Endometrial microvascular endothelial cells (primary cell): Measurements from ENCODE around the gene PARP11. TPM values are rescaled to one million over a fixed set of nuclear protein-coding genes. Genes with fewer than 3 reads are reported as not detected.
"Not testable (repeated sequence)": the region's sequence is repeated elsewhere in the genome, so short reads cannot be mapped to it uniquely, and the experiment has no call there.

Source experiments
- in situ Hi-C: cut with HindIII; loops from 2 replicates; pipeline ENCODE4 v1.10.0; 2017; ENCODE audit warnings: low sequenced_read_pairs, low pct_unique_long_range_greater_than_20kb; ENCODE audit errors: inconsistent ontology term
- total RNA-seq: library from RNA; depleted of rRNA; stranded (reverse); fragments of >200 nt; gene quantifications from one replicate; pipeline ENCODE4 v1.2.3, GENCODE V29; 2015; ENCODE audit errors: inconsistent ontology term

Gene PARP11
- total RNA-seq, 1 donor from 2014 or later = 3.2 TPM

DNA sequence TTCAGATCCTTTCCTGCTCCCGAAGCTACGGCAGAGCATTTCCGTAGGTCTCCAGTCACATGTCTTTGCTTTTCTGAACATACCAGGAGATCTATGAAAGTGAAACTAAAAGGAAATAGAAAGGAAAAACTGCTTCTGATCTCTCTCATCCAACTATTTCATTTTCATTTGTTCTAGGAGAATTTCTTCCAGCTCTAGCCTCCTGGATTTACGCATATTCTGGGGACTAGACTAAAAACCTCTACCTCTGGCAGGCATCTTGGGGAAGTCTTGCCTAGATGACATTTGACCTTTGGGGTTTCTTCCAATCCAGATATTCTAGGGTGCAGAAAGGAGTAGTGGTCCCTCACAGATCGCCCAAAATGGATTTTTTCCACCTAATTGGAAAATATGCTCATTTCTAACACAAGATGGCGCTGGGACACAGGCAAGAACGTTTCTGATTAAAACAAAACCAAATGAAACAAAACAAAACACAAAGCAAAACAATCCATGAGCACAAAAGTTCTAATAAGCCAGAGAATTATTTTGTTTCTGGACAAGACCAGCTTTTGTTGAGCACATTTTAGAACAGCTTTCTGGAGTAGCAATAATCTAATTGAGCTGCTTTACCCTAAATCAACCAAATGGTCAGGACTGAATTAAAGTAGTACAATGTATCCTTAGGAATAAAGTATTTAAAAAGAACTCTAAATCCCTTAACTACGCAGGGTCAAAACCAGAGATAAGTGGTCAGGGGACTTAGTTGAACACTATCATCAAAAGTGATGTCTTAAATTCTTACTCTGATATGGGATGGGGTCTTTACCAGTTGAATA lies 12.3 kb upstream of the PARP11 start:
- in situ Hi-C loops = no loop called here

DNA sequence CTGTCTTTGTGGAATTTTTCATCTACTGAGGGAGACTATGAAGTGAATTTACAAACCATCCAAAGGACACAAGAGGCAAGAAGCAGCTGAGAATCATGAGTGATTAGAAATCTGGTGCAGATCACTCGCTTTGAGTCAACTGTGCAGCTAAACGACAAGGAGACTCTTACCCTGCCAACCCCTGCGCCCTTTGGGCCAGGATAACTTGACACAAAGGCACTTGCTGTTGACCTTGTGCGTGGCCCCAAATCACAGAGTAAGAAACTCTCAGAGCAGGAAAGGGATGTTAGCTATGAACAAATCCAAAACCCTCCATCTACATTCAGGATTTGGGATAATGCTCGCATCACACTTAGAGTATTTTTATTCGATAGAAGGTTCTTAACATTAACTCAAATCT lies 11.5 kb upstream of the PARP11 start:
- in situ Hi-C loops = no loop called here

DNA sequence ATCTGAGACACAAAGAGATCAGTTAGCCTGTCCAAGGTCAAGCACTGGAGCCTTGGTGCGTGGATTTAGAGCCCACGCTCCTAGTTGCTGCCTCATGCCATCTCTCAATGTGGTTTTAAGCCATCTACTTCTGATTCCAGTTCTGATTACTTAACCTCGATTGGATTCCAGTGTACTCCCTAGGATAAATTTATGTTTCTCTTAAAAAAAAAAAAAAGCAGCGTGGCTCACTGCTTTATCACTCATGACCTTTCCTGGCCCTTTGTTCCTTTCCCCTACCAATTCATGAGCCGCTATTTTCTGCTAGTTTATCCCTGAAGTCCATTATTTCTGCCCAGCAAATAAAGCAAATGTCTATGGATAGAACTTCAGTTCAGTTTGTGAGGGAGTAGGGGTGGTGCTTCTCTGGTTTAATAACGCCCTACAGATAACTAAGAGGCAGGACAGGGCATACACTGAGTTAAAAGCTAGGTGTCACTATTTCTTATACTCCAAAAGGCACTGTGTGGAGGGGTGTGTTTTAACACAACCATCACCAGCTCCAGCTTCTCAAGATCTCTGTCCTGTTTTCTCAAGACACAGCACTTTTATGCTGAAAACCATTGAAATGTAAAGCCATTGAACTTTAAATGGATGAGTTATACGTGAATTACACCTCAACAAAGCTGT lies 9.8 kb upstream of the PARP11 start:
- in situ Hi-C loops = no loop called here

DNA sequence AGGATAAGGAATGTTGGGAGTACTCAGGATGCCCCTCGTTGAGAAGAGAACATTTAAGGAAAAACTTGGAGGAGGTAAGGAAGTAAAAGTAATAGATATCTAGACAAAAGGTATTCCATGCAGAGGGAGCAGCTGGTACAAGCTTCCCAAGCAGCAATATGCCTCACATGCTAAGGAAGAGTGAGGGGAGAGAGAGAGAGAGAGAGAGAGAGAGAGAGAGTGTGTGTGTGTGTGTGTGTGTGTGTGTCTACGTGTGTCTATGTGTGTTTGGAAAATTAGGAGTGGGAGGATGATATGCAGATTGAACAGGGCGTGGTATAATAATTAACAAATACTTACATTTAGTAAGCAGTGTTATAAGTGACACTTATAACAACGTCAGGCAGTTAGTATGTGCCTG lies 9.2 kb upstream of the PARP11 start:
- in situ Hi-C loops = no loop called here

DNA sequence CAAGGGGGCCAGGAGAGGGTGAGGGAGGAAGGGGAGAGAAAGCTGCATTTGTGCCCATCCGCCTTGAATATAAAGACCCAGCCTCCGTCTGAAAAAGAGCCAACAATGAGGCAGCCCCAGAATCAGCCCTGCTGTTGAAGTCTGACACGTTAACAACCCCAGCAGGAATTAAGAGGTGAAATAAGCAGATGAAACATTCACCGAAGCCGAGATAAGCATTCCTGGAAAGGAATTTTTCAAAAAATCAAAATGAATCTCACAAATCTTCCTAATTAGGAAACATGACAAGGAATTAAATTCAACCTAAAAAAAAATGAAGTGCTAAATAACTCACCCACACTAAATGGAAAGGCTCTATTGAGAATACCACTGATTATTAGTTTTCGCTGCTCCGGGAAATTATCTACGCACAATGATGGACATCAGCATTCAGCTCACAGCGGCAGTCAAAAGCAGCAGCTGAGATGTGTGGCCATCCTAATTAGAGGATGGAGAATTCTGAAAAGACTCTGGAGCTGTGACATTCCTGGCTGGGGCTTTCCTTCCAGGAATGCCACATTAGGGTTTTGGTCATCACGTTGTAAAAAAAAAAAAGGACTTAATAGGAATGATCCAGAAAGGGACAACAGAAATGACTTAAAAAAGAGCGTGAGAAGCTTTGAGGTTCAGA lies 8.2 kb upstream of the PARP11 start:
- in situ Hi-C loops = no loop called here

DNA sequence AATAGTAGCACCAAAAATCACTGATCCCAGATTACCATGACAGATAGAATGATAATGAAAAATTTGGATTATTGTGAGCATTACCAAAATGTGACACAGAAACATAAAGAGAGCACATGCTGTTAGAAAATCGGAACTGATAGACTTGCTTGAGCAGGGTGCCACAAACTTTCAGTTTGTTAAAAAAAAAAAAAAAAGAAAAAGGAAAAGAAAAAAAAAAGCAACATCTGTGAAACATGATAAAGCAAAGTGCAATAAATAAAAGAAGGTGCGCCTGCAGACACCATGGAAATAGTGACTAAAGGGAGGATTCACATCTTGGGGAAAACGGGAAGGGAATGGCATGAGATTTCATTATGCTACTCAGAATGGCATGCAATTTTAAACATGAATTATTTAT lies 6.6 kb upstream of the PARP11 start:
- in situ Hi-C loops = no loop called here

DNA sequence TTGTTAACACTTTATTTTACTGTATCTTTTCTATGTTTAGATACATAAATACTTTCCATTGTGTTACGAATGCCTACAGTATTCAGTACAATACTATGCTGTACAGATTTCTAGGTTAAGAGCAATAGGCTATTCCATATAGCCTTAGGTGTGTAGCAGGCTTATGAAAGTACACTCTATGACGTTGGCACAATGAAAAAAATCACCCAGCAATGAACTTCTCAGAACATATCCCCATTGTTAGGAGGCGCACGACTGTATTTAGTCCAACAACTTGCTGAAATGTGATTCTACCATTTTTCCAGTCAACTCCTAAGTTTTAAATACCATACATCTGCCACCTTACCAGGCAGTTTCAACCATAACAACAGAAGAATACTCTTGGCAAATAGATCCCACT lies 1.8 kb downstream of the PARP11 start:
- in situ Hi-C loops = no loop called here

DNA sequence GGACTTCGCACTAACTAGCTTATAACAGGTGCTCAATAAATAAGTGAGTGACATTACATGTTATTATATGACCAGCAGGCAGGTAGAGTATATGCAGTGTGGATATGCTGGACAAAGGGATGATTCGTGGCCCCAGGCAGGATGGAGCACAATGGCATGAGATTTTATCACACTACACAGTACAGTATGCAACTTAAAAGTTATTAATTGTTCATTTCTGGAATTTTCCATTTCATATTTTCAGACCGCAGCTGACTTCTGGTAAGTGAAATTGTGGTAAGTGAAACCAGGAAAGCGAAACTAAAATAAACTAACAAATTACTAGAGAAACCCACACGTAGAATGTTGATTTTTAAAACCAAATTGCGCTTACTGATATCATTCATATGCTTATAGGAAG lies 3.3 kb downstream of the PARP11 start:
- in situ Hi-C loops = no loop called here

DNA sequence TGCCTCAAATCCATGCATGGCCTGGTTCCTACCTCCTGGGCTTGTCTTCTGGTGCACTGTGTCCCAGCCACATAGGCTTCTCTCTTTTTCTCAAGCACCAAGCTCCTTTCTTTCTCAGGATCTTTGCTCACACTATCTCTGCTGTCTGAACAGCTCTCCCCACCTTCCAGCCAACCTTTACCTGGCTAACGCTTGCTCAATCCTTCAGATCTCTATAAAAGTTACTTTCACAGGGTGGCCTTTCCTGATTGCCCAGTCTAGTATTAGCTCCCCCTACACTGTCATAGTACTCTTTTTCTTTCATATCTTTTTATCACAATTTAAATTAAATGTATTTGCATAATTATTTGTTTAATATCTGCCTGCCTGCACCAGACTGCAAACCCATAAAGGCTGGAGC lies 3.8 kb downstream of the PARP11 start:
- in situ Hi-C loops = no loop called here

DNA sequence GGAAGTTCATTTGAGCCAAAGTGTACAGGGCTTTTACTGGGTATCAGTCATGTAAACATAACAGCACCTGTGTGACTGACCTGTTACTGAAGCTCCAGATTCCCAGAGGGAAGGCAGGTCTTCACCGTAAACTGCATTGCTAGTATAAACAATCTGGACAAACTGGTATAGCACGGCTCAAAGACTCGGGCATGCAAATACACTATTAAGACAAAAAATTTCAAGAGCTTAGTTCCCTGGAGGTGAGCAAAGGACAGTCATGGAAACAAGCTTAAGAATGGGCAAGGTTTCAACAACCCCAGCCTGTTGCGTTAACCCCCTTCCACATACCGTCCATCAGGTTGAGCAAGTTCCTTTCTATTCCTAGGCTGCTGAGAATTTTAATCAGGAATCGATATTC lies 9.4 kb downstream of the PARP11 start:
- in situ Hi-C loops = no loop called here

DNA sequence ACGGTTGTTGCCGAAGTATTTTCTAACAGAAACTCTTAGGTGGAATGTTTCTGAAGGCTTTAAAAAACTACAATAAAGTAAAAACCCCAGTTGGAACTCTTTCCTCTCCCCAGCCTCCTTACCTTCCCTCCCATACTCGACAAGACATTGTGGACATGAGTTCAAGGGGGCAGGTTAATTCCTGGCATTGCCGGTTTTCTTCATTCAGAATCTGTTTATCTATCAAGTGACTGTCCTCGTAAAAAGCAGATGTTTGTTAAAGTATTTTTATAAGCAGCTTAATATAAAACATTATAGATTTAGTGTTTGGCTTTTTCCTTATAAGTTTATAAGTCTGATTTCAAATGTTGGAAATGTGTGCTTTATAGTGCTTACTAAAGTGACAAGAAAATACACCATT lies 30.7 kb downstream of the PARP11 start:
- in situ Hi-C loops = no loop called here

DNA sequence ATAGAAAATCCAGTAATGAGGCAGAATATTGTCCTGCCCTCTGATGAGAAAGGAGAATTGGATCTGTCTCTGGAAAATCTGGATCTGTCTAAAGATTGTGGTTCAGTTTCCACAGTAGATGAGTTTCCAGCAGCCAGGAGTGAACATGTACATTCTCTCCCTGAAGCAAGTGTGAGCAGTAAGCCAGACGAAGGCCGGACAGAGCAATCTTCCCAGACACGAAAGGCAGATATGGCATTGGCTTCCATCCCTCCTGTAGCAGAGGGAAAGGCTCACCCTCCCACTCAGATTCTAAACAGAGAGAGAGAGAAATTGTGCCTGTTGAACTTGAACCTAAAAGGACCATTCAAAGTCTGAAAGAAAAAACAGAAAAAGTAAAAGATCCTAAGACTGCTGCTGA lies 31.4 kb downstream of the PARP11 start:
- in situ Hi-C loops = no loop called here

DNA sequence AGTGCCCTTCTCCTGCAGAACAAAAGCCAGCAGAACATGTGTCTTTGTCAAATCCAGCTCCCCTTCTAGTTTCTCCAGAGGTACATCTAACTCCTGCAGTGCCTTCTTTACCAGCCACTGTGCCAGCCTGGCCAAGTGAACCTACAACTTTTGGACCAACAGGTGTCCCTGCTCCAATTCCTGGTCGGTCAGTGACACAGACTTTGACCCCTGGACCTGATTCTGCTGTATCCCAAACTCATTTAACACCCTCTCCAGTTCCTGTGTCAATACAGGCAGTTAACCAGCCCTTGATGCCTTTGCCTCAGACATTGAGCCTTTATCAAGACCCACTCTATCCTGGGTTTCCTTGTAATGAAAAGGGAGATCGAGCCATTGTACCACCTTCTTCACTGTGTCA lies 32.4 kb downstream of the PARP11 start:
- in situ Hi-C loops = not testable (repeated sequence)

DNA sequence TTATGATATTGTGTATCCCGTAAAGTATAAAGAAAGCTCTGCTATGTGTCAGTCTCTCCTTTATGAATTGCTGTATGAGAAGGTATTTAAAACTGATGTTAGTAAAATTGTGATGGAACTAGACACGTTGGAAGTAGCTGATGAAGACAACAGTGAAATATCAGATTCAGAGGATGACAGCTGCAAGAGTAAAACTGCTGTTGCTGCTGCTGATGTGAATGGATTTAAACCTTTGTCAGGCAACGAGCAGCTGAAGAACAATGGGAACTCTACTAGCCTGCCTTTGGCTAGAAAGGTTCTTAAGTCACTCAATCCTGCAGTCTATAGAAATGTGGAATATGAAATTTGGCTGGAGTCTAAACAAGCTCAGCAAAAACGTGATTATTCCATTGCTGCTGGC lies 33.5 kb downstream of the PARP11 start:
- in situ Hi-C loops = not testable (repeated sequence)

DNA sequence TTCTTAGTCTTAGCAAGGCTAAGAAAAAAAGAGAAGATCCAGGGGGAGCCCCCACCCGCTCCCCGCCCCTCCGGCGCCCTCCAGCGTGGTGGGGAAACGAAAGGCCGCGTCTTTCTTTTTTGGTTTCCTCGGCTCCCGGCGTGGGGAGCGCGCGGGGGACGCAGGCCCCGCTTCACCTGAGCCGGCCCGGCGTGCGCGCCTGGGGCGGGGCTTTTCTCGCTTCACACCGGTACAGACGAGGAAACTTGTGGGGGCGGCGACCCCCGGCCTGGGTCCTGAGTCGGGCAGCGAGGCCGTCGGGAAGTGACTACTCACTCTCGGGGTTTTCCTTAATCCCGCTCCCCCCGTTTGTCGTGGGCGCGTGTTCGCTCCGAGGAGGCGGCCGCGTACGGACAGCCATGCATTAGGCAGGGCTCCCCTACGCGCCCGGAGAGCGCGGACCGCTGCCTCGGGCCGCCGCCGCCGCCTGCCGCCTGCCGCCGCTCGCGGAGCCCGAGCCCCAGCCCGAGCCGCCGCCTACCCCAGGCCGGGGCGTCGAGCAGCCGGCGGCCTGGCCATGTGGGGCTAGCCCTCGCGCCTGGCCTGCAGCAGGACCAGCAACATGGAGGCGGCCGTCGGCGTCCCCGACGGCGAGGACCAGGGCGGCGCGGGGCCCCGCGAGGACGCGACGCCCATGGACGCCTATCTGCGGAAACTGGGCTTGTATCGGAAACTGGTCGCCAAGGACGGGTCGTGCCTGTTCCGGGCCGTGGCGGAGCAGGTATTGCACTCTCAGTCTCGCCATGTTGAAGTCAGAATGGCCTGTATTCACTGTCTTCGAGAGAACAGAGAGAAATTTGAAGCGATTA lies 34.3 kb downstream of the PARP11 start:
- in situ Hi-C loops = not testable (repeated sequence)

DNA sequence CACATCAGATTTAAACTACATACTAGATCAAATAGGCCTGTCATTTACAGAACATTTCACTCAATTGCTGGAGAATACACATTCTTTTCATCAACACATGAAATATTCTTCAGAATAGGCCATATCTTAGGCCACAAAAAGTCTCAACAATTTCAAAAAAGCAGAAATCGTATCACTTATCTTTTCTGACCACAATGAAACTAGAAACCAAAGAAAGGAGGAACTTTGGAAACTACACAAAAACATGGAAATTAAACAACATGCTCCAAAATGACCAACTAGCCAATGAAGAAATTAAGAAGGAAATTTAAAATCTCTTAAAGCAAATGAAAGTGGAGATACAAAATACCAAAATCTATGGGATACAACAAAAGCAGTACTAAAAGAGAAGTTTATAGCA lies 35.1 kb downstream of the PARP11 start:
- in situ Hi-C loops = no loop called here

DNA sequence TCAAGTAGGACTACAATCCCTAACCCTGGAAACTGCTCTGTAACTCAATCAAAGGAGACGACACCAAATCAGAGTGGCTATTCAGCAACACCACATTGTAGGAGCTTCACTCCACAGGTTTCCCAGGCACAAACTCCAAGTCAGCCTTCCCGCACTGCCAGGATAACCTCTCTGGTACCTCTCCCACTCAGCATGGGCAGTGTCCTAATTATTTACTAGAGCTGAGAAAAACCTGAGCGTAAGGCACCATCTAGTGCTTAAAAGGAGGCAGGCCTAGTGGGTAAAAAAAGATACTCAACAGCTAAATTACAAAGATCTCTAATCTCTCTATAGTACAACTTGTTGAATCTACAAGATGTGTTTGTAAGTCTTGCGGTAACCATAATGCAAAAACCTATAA lies 36.1 kb downstream of the PARP11 start:
- in situ Hi-C loops = no loop called here

DNA sequence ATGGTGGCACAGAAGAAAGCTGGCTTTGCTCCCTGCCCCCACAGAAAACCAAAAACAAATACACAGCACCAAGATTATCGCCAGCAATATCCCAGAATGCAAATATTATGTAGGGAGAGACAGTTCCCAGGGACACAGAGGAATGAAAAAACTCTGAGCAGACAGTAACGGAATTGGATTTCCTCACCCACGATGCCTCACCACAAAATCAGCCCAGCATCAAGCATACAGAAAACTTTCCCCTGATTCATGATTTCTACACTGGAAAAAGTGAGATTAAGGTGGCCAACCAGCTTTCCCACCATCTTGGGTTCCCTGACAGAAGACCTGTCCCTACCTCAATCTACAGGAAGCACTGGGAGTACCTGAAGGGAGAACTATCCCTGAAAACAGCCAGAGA lies 36.6 kb downstream of the PARP11 start:
- in situ Hi-C loops = no loop called here

DNA sequence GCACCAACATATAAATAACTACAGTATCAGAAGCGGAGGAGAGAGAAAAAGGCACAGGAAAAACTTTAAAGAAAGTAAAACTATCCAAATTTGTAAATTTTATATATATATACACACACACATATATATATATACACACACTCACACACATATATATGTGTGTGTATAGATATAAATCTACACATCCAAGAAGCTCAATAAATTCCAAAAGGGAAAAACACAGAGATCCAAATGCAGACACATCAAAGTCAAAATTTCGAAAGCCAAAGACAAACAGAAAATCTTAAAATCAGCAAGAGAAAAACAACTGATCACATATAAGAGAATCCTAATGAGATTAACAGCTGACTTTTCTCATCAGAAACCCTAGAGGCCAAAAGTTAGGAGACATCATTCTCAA lies 37.3 kb downstream of the PARP11 start:
- in situ Hi-C loops = no loop called here
